CD4-positive, alpha-beta T cell treated with Interleukin-17A for 1 hour (primary cell): ENCODE measurements around the gene FN3K.

ENCODE experiments used
- DNase-seq: peaks from one replicate; pipeline ENCODE4 v3.0.0-alpha.2; 2020

Gene FN3K

GRCh38 chr17:82797061-82797460 is 61.6 kb downstream of the FN3K start:
- no peak for DNase-seq

- DNase-seq, result no peak
These were observed 63.3 kb downstream of the FN3K start for GRCh38 chr17:82798752-82799151.

GRCh38 chr17:82799591-82799990 is 64.2 kb downstream of the FN3K start:
- no peak for DNase-seq
